Prostate gland (tissue), 2 donors: Measurements from ENCODE around the gene GRAMD2A.
A peak's percentile ranks its signal among the peaks of the same experiment; 100 is the strongest.

ENCODE experiments used
- POLR2A ChIP-seq: fragments of 450-650 bp; IDR thresholded peaks from one replicate; pipeline ENCODE4 v1.6.1; 2016; ENCODE audit warnings: antibody characterized with exemption, mild to moderate bottlenecking
- POLR2AphosphoS5 ChIP-seq: sonication (generic); formaldehyde crosslinking; IDR thresholded peaks from one replicate; pipeline ENCODE4 v1.6.1; 2017; ENCODE audit warnings: antibody characterized with exemption
- TF ChIP-seq, protein P1 (sequence below), 4 experiments: fragments of 200-600 bp in 2 of 4; fragments of 450-650 bp in 2 of 4; sonication (generic) in 2 of 4; IDR thresholded peaks; 1 replicate in 3 of 4; 2 replicates in 1 of 4; pipeline ENCODE4 v1.5.1; 2016 to 2019; ENCODE audit warnings: antibody characterized with exemption in 4 of 4, mild to moderate bottlenecking in 2 of 4, moderate library complexity in 2 of 4

DNA sequence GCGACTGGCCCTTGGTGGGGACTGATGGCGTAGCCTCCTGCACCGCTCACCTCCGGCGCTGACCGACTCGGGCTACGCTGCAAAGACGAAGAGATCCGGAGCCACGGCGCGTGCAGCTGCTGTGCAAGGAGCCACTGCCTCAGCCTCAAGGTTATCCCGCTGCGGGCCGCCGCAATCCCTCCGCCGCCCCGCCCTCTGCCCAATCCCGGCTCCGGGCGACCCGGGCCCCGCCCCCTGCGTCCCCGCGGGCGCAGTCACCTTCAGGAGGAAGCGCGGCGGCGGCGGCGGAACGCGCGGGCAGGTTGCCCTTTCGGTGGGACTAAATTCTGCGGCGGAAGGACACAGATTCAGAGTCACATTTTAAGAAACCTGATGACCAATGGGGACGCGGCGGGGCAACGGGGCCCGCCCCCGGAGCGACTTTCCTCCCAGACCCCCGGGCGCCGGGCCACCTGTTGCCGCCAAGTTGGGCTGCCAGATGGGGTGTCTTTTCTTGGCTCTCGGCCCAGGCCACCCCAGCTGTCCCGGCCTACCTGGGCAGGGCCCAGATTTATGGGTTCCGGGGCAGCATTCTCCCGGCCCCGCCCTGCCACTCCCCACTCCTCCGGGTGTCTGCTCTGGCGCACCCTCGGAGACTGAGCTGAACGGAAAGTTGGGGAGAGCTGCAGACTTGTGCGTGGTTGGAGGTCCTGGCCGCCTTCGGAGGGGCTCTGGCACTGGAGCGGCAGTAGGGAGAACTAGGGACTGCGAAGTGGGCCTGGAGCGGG is 33.7 kb upstream of the GRAMD2A start, which contains the start of gene PKM:
- TF ChIP-seq POLR2AphosphoS5 (peak; percentile 87), POLR2A (peak; percentile 96)
- TF ChIP-seq, protein P1, sequence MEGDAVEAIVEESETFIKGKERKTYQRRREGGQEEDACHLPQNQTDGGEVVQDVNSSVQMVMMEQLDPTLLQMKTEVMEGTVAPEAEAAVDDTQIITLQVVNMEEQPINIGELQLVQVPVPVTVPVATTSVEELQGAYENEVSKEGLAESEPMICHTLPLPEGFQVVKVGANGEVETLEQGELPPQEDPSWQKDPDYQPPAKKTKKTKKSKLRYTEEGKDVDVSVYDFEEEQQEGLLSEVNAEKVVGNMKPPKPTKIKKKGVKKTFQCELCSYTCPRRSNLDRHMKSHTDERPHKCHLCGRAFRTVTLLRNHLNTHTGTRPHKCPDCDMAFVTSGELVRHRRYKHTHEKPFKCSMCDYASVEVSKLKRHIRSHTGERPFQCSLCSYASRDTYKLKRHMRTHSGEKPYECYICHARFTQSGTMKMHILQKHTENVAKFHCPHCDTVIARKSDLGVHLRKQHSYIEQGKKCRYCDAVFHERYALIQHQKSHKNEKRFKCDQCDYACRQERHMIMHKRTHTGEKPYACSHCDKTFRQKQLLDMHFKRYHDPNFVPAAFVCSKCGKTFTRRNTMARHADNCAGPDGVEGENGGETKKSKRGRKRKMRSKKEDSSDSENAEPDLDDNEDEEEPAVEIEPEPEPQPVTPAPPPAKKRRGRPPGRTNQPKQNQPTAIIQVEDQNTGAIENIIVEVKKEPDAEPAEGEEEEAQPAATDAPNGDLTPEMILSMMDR (IDR thresholded peaks at IDR 0.05) = peak in 1 of 4 experiments; percentile 16
